Lower lobe of right lung (tissue), 2 donors: ENCODE measurements around the gene KISS1. TPM values are rescaled to one million over a fixed set of nuclear protein-coding genes. Genes with fewer than 3 reads are reported as not detected.

Source experiments
- ATAC-seq, 2 donors: fragments of 200-7000 bp; cut with Tn5 transposase; one replicate each; pipeline ENCODE4 v1.9.1; 2020 to 2022; ENCODE audit warnings: mild to moderate bottlenecking in 2 of 2, moderate library complexity in 2 of 2
- DNase-seq: peaks from one replicate; pipeline ENCODE4 v3.0.0-alpha.2; 2020
- H3K27ac ChIP-seq: fragments of 200-600 bp; one replicate; pipeline ENCODE4 v1.8.0; 2022
- H3K27me3 ChIP-seq: fragments of 200-600 bp; one replicate; pipeline ENCODE4 v1.8.0; 2022; ENCODE audit warnings: low read depth
- H3K36me3 ChIP-seq: fragments of 200-600 bp; one replicate; pipeline ENCODE4 v1.8.0; 2022; ENCODE audit warnings: mild to moderate bottlenecking
- H3K4me1 ChIP-seq: fragments of 200-600 bp; one replicate; pipeline ENCODE4 v1.8.0; 2022
- H3K4me3 ChIP-seq: fragments of 200-600 bp; one replicate; pipeline ENCODE4 v1.8.0; 2022; ENCODE audit warnings: mild to moderate bottlenecking
- H3K9me3 ChIP-seq: fragments of 200-600 bp; one replicate; pipeline ENCODE4 v1.8.0; 2022
- CTCF ChIP-seq: fragments of 200-600 bp; IDR thresholded peaks from one replicate; pipeline ENCODE4 v1.8.0; 2022; ENCODE audit warnings: antibody characterized with exemption, mild to moderate bottlenecking
- intact Hi-C: fragments of 100-400 bp; cut with DNase I; formaldehyde crosslinking; loops from one replicate; pipeline ENCODE4 v1.11.0; 2022
- total RNA-seq: library from RNA; stranded (reverse); fragmentation: NEBNext Ultra II Directional; extraction: Animal tissue kit (Norgen Biotek cat#: 25700); gene quantifications from one replicate; pipeline ENCODE4 v1.2.1, GENCODE V29; 2021
- donor health status: DM: no; HTN: yes; CAD: no; lungs with severe emphysema.

KISS1 gene
- total RNA-seq, 1 donor from 2014 or later, result not detected

GRCh38 chr1:204170494-204171155, 25.7 kb downstream of the KISS1 start:
- TF ChIP-seq CTCF, result no peak
- H3K9me3 ChIP-seq, result peaks cover 14% of the 10 kb centered on the region
- ATAC-seq (no peak), DNase-seq (no peak)
- no peaks in the 10 kb centered on the region for H3K36me3 ChIP-seq
- no peak overlapping the region for H3K27ac ChIP-seq
- H3K4me3 ChIP-seq, result no peak overlapping the region
- H3K27me3 ChIP-seq, result peaks cover 4% of the 10 kb centered on the region
- intact Hi-C loops, result no loop called here
- H3K4me1 ChIP-seq, result no peaks in the 10 kb centered on the region

GRCh38 chr1:204169858-204170257, 26.4 kb downstream of the KISS1 start:
- H3K4me1 ChIP-seq, result no peaks in the 10 kb centered on the region
- TF ChIP-seq CTCF, result no peak

GRCh38 chr1:204167730-204168129, 28.6 kb downstream of the KISS1 start:
- H3K4me1 ChIP-seq, result peaks cover 4% of the 10 kb centered on the region
- intact Hi-C loops, result loop anchor here (10.0 kb wide), 1 partner anchor 197 kb away; no protein-coding TSS in a partner anchor
- DNase-seq, result no peak

More at GRCh38 chr1:204169858-204170257, 26.4 kb downstream of the KISS1 start:
- Histone ChIP-seq H3K36me3 (no peaks in the 10 kb centered on the region), H3K4me3 (no peak overlapping the region), H3K27ac (no peak overlapping the region), H3K27me3 (no peaks in the 10 kb centered on the region), H3K9me3 (peaks cover 14% of the 10 kb centered on the region)
- no peak for ATAC-seq
- intact Hi-C loops, result loop anchor here (10.0 kb wide), 1 partner anchor 195 kb away; no protein-coding TSS in a partner anchor
- no peak for DNase-seq

GRCh38 chr1:204166219-204166618, 30.1 kb downstream of the KISS1 start, which contains the start of gene REN:
REN (minus strand) TSS chr1:204166337; CDS start chr1:204166293, 44 bp downstream.
- Histone ChIP-seq H3K27me3 (no peaks in the 10 kb centered on the region), H3K4me3 (no peak within 1 kb of the TSS), H3K27ac (no peak within 1 kb of the TSS), H3K9me3 (peaks cover 14% of the 10 kb centered on the region), H3K36me3 (no peaks in the 10 kb centered on the region), H3K4me1 (peaks cover 9% of the 10 kb centered on the region)
- no peak for ATAC-seq
- no peak for TF ChIP-seq CTCF
- intact Hi-C loops, result loop anchor here (10.0 kb wide), 1 partner anchor 199 kb away; no protein-coding TSS in a partner anchor
- peak; percentile 15 for DNase-seq

More at GRCh38 chr1:204167730-204168129, 28.6 kb downstream of the KISS1 start:
- H3K36me3 ChIP-seq, result no peaks in the 10 kb centered on the region
- ATAC-seq, result no peak
- no peaks in the 10 kb centered on the region for H3K27me3 ChIP-seq
- H3K4me3 ChIP-seq, result no peak overlapping the region
- TF ChIP-seq CTCF, result no peak
- H3K27ac ChIP-seq, result no peak overlapping the region
- peaks cover 14% of the 10 kb centered on the region for H3K9me3 ChIP-seq

GRCh38 chr1:204162494-204163074, 33.7 kb downstream of the KISS1 start:
- intact Hi-C loops, result loop anchor here (10.0 kb wide), 1 partner anchor 202 kb away; no protein-coding TSS in a partner anchor
- Histone ChIP-seq H3K9me3 (no peaks in the 10 kb centered on the region), H3K27ac (peak overlapping the region; percentile 46), H3K27me3 (no peaks in the 10 kb centered on the region), H3K36me3 (no peaks in the 10 kb centered on the region), H3K4me3 (no peak overlapping the region), H3K4me1 (peaks cover 9% of the 10 kb centered on the region)
- ATAC-seq, result peak; percentile 92 to 93
- DNase-seq, result peak; percentile 86
- peak; percentile 100 for TF ChIP-seq CTCF
